Measurements from ENCODE around the gene DOCK2.
A peak's percentile ranks its signal among the peaks of the same experiment; 100 is the strongest.
"Not testable (repeated sequence)": the region's sequence is repeated elsewhere in the genome, so short reads cannot be mapped to it uniquely, and the experiment has no call there.

Gene DOCK2

GRCh38 chr5:170076211-170076610 lies 439.1 kb downstream of the DOCK2 start:
- DNase-seq, result no peak

- no peak for DNase-seq
Measured at GRCh38 chr5:170076739-170077138, 439.7 kb downstream of the DOCK2 start.

- DNase-seq, result no peak
Measured at GRCh38 chr5:170077526-170077925, 440.5 kb downstream of the DOCK2 start.

GRCh38 chr5:170078458-170078857 lies 441.4 kb downstream of the DOCK2 start:
- DNase-seq, result no peak

DNA sequence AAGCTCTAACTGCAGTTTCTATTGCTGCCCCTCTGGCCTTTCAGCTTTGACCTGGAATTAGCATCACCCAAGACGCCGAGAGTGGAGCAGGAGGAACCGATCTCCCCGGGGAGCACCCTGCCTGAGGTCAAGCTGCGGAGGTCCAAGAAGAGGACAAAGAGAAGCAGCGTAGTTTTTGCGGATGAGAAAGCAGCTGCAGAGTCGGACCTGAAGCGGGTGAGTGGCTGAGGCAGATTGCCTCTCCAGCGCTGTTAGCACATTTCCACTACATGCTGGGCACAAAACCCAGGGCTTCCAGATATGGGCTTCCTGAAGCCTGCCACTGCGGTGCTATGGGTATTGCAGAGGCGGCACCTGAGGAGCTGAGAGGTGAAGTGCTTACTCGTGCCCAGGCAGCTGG lies 441.9 kb downstream of the DOCK2 start:
- no peak for DNase-seq

DNA sequence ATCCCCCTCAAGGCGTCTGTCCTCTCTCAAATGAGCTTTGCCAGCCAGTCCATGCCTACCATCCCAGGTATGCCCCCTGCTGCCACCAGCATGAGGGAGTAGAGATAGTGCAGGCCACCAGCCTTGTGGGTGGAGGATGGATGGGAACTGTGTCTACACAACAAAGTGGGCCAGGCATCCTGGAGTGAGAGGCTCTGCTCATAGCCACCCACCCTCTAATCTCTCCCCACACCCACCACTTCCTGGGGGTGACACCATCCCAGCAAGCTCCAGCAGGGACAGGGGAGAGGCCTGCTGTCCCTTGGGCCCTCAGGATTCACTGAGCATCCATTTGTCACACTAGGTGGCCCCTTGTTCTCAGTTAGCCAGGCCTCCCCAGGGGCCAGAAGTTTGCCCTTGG lies 443.1 kb downstream of the DOCK2 start:
- DNase-seq, result no peak

- no peak for DNase-seq
Measured at GRCh38 chr5:170080786-170081445, 443.8 kb downstream of the DOCK2 start.

DNA sequence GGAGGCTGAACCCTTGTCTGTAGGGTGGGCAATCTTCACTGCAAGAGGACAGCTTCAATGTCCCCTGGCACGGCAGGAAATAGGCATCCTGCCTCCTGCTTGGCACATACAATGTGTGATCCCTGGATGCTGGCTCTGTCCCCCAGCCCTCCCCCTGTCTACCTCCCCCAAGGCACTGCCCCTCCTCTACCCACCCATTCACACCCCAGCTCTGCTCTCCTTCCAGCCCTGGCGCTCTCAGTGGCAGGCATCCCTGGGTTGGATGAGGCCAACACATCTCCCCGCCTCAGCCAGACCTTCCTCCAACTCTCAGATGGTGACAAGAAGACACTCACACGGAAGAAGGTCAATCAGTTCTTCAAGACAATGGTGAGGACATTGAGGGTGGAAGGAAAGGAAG lies 444.5 kb downstream of the DOCK2 start:
- no peak for DNase-seq

GRCh38 chr5:170082701-170083100 lies 445.6 kb downstream of the DOCK2 start:
- DNase-seq, result no peak

DNA sequence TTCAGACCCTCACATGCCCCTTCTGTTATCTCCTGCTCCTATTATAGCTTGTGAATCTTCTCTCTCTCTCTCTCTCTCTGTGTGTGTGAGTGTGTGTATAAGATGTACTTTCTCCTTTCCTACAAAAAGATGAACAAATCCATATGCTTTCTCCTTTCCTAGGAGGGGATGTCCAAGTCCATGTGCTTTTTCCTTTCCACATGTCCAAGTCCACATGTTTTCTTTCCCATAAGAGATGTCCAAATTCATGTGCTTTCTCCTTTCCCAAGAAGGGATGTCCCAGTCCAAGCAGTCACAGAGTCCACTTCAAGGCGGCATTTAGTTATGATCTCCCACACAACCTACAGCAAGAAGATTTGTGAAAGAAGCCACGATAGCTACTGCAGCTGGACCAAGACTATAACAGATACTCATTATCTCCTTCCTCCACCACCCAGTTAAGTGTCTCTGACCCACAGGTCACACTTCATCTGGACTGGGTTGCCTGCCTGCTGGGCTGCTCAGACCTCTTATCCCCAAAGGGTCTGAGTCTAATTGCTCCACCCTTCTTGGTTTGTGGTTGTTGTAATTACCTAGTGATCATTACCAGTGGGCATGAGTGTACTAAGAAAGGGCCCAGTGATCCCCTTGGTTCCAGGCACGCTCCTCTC lies 450.2 kb downstream of the DOCK2 start:
- no peak for DNase-seq

DNA sequence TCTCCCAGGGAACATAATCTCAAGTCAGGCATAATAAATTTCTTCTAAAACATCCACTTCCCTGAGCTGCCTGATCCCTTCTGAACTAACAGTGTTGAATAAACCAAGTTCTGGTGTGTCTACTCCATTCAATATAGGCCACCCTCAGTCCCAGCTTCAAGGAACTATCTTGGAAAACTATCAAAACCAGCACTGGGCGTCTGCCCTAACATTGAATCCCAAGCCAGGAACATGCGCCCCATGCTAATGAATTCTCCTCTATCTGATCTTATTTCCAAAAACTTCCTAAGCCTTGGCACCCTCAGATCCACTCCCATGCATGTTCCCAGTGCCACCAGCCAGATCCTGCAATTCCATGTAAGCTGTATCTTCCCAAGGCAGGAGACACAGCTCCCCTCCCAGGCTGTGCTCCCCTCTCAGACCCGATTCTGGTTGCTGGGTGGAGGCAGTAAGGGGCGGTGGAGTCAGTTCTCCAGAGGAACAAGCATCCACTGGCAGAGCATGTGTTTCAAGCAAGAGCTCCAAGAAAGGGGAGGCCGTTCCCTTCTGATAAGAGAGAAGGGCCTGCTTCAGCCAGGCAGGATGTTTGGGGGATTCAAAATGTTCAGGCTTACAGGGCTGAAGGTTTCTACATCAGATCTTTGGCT lies 455.5 kb downstream of the DOCK2 start:
- no peak for DNase-seq

DNA sequence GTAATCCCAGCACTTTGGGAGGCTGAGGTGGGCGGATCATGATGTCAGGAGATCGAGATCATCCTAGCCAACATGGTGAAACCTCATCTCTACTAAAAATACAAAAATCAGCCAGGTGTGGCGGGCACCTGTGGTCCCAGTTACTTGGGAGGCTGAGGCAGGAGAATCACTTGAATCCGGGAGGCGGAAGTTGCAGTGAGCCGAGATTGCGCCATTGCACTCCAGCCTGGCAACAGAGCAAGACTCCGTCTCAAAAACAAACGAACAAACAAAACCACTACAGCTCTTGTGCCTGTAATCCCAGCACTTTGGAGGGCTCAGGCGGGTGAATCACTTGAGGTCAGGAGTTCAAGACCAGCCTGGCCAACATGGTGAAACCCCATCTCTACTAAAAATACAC lies 457.3 kb downstream of the DOCK2 start:
- DNase-seq, result not testable (repeated sequence)

- no peak for DNase-seq
Measured at GRCh38 chr5:170095646-170096045, 458.6 kb downstream of the DOCK2 start.

DNA sequence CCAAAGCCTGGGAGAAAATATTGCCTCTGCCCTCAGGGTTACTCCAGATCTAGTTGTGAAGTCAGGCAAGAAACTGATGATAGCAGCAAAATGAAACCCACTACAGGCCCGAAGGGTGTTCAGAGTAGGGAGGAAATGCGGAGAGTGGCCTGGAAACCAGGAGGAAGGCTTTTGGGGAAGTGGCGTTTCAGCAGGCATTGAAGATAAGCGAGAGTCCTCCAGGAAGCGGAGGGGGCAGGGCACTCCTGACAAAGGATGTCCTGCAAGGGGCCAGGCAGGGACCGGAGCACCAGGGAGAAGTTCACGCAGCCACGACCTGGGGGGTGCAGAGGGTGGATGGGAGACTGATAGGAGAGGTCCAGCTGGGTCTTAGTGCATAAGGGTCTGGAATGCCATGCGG lies 460.9 kb downstream of the DOCK2 start:
- DNase-seq, result no peak

DNA sequence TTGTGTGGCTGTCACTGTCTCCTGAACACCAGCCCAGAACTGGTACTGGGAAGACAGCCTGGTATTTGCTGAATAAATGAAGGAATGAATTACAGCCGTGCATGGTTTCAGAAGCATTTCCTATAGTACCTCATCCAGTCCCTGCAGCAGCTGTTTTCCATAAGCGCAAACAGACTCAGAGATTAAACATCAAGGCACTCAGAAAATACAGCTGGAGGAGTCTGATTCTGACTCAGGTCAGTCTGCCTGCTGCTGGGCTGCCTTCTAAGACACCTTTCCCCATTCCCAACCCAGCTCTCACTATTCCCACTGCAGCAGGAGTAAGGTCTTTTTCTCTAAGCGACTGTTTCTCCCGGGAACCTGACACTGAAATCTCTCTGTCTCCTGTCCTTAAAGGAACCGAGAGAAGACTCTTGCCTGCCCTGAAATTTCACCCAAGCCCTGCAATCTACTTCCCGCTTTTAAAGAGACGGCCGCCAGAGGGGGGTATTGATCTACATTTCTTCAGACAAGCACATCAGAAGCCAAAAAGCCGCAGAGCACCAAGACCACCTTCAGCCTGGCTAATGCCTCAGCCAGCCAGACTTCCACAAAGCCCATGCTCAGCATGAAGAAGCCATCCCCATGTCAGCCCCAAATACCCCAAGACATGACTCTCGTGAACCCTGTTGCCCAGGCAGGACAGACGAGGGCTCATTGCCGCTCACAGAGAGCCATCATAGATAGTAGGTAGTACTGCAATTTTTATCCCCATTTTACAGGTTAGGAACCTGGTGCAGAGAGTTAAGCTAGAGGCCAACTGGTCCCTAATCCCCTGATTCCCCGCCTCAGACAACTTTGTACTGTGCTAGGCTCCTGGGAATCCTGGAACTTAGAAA lies 463.2 kb downstream of the DOCK2 start:
- DNase-seq, result peak; percentile 61

DNA sequence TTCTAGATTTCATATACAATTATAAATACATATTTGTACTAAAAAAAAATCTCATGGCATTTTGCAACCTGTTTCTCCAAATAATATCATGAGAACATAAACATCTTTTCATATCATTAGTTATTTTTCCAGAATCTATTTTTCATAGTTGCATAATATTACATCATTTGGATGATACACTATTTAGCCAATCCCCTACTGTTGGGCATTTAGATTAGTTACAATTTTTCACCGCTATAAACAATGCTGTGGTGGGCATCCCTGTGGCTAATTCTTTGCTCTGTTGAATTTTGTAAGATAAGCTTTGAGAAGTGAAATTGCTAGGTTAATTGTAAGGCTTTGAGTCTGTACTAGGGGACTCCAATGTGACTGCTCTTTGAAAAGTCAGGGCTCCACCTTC lies 466.4 kb downstream of the DOCK2 start:
- no peak for DNase-seq

GRCh38 chr5:170104299-170104698 lies 467.2 kb downstream of the DOCK2 start:
- no peak for DNase-seq

DNA sequence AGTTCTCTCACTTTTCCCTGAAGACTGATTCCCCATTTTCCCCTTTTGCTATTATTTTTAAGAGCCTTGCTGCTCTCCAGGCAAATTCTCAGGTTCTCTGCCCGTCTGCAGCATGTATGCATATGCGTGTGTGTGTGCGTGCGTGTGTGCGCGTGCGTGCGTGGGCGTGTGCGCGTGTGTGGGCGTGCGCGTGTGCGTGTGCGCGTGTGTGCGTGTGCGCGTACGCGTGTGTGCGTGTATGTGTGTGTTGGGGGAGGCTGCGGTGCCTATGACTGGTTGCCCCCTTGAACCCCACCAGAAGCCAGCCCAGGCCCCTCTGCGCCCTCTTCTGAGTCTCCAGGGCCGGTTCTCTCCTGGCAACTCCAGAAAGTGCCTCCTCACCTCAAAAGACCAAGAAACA lies 467.6 kb downstream of the DOCK2 start:
- no peak for DNase-seq

- DNase-seq, result no peak
Measured at GRCh38 chr5:170105642-170106611, 468.9 kb downstream of the DOCK2 start, which contains the start of gene FOXI1. Gene FOXI1 (plus strand): TSS chr5:170105897. CDS start chr5:170105958, 61 bp downstream.

DNA sequence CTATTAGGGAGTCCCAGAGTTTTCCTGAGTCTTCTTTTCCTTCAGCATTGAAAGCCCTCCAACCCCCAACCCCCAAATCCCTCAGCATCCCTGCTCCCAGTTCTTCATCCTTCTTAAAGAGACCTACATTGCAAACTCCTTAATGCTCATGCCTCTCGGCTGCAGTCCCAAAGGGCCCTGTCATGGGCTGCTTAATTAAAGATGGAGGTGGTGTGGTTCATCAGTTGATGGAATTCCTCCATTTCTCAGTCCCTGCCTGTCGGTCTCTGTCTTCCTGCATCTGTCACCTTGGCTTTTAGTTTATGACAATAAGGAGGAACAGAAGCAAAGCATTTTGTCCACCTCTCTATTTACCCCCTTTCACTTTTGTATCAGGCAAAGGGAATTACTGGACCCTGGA lies 470.6 kb downstream of the DOCK2 start:
- no peak for DNase-seq

DNA sequence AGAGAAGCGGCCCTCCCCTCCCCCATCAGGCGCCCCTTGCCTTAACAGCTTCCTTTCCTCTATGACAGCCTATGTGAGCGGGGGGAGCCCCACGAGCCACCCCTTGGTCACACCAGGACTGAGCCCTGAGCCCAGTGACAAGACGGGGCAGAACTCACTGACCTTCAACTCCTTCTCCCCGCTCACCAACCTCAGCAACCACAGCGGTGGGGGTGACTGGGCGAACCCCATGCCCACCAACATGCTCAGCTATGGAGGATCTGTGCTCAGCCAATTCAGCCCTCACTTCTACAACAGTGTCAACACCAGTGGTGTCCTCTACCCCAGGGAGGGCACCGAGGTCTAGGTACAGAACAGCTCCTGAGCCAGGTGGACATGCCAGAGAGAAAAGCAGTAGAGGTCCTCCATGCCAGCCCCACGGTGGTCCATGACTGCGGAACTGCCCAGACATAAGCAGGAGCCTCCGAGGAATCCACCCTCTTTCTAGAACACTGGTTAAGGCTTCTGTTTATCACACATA lies 471.3 kb downstream of the DOCK2 start:
- DNase-seq, result no peak

All from activated T-cell treated with anti-CD3 and anti-CD28 coated beads for 4 hours (primary cell).